Stimulated activated CD8-positive, alpha-beta memory T cell treated with anti-CD3 and anti-CD28 coated beads, Interleukin-4, amount 100 ng/mL, for 24 hours (primary cell): ENCODE measurements around the gene NAV2.

Experiments
- DNase-seq: peaks from one replicate; pipeline ENCODE4 v3.0.0-alpha.2; 2020; ENCODE audit warnings: low read depth

The NAV2 gene

DNA sequence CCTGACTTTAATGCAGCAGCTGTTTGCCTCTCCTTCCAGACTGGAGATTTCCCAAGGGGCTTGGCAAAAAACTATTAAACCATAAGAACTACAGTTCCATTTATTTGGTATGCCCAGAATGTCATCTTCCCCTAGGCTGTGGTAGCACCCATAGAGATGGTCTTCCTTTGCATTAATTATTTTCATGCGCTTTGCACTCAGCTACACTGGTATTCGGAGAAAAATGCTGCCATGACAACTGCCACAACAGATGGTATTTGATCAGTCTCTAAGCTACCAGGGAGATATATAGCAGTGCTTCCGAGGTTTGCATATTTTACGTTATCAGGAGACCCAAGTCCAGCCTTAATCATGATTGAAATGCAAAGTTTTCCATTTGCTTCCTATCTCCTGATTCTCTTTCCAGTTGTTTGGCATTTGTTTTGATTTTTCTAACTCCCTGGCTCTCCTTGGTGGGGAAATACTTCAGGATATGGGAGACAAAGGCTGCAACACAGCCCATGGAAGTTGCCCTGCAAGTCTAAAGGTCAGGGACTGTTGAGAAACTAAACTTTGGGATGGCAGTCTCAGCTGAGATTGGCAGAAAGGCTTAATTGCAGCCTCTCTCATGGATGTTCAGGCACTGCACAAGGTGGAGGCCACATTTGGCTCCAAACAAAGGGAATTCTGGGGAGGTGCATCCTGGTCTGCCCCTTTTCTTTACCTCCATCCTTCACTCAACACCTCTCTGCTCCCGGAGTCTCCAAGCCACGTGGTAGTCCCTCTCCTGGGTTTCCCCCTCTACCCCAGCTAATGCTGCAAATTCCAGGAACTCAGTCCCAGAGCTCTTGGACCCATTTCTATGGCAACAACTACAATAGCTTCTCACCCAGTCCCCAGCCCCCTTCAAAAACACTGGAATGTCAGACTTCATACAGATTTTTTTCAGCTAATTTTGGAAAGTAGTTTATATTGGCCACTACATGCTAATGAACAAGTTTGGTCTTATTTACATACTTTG is 151.8 kb downstream of the NAV2 start:
- no peak for DNase-seq

DNA sequence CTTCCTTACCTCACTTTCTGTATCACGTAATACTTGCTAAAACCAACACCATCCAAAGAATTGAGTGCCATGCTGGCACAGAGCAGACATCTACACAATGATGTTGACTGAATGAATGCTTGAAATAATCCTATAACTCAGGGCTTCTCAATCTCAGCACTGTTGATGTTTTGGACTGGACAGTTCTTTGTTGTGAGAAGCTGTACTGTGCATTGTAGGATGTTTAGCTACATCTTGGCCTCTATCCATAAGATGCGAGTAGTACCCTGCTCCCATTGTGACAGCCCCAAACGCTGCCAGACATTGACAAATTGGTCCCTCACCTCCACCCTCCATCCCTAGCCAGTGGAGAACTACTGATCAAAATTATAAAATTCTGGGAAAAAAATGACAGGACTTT is 153.4 kb downstream of the NAV2 start:
- DNase-seq: no peak

DNA sequence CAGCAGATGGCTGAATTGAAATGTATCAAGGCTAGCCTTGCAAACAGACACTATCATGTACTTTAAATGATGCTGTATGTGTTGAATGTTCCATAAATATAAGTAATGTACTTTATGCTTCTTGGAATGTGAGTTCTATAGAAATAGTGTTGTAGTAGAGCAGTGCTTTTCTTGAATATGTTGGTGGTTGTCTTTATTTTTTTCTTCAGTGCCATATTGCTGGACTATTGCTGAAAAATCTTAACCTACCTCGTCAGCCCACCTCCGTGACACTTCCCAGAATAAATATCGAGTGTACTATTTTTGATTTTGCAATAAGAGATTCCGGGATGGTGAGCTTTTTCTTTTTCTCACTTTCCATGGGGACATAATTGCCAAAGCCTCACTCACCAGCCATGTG is 153.9 kb downstream of the NAV2 start:
- no peak for DNase-seq

DNA sequence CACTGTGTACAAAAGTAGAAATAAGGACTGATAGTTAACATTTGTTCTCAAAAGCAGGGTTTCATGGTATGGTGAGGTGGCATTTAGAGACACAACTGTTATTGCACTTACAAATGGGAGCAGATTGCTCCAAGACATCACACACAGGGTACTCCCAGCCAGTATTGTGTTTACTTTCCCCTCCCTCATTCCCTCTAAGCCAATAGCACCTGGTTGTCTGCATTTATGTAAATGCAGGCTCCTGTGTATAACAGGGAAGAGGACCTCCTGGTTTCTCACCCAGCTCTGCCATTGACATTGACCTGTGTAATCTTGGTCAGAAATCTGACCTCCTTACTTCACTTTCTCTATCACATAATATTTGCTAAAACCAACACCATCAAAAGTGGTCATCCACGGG is 154.4 kb downstream of the NAV2 start:
- no peak for DNase-seq

DNA sequence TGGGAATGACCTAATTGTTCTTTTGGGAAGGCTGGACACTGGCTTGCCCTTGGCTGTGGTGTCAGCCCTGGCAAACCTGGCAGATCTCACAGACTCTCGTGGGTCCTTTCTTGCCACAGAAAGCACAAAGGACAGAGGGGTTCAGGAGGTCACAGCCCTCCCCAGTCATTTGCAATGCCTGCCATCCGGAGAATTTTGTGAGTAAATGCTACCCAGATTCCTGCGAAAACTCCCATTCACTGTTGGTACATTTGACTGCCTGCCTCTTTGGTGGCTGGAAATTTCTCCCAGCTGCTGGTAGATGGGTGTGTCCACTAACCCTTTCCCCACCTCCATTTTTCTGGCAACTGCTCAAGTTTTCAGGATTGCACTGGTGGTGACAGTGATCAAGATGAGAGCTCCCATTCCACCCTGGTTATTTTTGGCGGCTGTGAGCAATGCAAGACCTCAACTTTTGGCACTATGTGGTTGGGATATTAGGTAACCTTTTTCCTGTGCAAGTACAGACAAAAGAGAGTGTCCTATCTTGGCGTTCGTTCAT is 155.7 kb downstream of the NAV2 start:
- no peak for DNase-seq

DNA sequence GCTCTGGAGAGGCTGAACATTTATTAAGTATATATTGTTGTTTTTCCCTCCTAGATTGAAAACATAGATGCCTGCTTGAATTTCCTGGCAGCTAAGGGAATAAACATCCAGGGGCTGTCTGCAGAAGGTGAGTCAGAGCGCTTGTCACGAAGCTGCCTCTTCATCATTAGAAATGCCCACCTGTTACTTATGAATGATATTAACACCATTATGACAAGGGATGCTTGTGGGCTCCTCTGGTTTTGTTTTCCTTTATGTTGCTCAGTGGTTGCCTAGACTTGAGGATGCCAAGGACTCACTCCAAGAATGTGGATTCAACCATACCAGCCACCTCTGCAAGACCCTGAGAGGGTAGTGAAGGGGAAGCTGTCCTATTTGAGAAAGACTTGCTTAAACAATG is 156.2 kb downstream of the NAV2 start:
- DNase-seq: no peak

DNA sequence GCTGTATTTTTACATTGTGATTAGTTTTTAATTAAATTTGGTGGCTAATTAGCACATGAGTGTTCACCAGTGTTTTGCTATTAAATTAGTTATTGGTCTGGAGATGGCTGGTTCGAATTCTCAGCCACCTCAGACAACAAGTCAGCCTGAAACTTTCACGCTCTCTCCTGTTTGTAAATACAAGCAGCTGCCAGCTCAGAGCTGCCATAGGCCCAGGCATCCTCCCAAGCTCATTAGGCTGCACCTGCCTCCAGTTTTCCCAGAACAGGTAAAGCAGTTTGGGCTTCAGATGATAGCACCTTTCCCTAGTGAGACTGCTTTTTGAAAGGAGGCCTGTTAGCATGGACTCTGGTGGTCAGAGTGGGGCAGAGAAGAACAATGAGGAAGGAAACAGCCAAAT is 156.8 kb downstream of the NAV2 start:
- no peak for DNase-seq

DNA sequence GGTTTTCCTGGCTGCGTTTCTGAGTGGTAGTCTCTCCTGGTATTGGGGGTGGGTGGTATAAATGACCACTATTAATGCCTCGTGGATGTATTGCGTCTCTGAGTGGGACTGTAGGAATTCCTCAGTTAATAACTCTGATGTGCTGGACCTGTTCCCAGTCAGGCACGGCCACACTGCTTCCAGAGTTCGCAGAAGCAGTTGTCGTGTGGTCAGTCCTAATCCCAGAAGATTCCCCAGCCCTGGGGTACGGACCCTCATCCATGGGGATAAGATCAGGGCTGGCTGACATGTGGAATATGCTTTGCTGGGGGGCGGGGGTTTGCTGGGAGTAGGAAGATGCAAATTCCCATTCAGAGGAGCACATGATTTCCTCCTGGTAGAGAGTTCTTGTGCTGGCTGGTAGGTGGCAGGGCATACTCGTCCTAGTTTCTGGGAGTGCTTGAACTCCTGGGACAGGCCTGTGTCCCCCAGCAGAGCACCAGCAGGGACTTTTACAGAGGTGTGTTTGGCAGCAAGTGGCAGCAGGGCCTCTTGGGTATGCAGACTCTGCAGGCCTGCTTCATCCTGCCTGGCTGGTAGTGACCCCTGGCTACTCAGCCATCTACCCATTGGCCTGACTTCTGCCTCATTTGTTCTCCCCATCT is 157.4 kb downstream of the NAV2 start:
- no peak for DNase-seq

DNA sequence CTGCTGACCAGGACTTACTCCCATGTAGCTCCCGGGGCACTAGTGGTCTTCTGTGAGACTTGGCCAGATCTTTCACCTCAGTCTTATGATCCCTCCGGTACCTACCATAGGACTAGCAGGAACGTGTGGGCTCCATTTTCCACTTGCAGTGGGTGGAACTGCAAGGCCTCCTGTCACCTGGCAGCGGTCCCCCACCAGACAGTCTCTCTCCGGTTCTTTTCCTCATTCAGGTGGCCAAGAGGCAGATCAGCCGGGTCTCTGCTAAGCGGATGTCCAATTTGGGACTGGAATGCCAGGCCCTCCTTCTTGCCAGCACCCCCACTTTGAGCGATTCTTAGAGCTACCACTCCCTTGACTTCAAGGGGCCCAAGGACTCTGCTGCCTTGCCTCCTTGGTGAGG is 158.9 kb downstream of the NAV2 start:
- no peak for DNase-seq

DNA sequence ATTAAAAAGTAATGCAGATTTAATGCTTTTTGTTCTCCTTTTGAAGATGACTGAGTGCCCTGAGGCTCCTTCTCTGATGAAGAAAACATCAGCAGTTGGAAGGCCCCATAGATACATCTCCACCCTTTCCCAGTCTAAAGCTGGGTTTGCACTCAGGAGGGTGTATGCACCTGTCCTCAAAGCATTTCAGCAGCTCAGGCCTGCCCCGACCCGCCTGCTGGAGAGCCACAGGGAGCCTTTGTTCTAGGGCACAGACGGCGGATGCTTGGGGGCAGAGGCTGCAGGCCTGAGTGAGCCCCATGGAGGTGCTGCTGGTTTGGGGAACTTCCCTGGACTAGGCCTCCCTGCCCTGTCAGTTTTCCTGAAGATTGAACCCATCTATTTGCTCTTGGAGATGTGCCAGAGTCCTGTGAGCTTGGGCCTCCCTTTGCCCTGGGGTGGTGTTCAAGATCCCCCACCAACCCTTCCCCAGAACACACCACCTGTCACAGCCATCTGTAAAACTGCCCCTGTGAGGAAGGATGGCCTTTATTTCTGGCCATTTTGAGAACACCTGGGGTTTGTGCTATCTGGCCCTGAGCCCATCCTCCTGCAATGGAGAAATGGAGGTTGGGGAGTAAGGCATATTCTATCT is 160.0 kb downstream of the NAV2 start:
- no peak for DNase-seq

DNA sequence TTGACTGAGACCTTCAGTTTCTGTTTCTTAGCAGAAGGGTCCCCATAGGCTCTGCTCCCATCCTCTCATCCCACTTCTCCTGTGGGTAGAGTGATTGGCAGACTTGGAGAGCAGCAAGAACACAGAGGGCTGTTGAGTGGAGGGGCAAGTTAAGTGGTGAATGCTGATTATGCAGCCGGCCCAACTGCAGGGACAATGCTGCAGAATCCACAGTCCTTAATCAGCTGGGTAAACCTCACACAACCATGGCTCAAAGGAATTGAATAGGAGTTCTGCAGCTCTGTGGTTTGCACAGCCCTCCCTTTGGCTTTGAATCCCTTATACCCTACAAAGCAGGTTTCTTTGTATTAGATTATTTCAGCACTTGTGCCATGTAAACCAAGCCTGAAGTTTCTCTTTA is 161.1 kb downstream of the NAV2 start:
- DNase-seq: no peak

DNA sequence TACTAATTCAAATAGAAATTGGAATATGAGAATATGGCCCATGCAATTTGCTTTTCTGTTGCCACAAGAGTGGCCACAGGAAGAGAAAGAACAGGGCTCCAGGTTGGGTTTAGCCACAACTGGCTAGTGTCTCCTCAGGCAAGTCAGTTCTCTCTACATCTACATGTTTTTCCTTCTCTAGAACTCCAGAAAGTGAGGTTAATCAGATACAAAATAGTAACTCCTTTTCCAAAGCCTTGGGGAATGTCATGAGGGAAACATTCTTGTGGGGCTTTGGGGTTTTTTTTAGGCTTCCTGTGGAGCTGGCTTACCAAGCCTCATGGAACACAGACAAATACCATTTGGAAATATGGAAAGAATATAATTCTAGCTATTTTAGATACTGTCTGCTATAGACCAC is 161.6 kb downstream of the NAV2 start:
- DNase-seq: no peak

DNA sequence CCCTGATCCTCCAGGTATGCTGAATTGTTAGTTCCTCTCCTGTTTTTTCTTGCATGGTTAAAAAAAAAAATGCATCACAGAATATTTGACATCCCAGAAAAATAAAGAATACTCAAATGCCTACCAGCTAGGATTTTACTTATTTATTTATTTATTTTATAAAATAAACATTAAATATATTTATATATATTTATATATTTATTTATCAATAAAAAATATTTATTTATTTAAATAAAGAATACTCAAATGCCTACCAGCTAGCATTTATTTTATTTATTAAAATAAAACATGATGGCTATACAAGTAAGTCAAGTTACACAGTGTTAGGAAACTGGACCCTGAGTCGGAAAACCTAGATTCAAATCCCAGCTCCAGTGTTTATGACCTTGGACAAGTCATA is 164.1 kb downstream of the NAV2 start:
- DNase-seq: no peak

DNA sequence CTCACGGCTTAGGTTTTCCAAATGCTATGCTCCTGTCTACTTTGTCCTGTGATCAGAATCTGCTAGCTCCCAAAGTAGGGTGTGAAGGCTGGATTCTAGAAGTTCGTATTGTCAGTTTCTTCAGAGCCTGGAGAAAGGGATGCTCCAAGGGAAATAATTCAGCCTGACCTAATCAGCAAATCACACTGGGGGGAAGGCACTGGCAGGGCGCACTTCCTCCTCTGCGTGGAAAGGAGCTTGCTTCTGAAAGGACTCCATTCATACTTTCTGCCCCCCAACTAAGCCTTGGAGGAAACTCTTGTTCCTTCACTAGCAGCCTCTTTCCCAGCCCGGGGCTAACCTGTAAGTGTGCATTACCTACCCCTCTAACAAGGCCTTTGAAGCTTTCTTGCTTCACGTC is 165.9 kb downstream of the NAV2 start:
- DNase-seq: no peak

DNA sequence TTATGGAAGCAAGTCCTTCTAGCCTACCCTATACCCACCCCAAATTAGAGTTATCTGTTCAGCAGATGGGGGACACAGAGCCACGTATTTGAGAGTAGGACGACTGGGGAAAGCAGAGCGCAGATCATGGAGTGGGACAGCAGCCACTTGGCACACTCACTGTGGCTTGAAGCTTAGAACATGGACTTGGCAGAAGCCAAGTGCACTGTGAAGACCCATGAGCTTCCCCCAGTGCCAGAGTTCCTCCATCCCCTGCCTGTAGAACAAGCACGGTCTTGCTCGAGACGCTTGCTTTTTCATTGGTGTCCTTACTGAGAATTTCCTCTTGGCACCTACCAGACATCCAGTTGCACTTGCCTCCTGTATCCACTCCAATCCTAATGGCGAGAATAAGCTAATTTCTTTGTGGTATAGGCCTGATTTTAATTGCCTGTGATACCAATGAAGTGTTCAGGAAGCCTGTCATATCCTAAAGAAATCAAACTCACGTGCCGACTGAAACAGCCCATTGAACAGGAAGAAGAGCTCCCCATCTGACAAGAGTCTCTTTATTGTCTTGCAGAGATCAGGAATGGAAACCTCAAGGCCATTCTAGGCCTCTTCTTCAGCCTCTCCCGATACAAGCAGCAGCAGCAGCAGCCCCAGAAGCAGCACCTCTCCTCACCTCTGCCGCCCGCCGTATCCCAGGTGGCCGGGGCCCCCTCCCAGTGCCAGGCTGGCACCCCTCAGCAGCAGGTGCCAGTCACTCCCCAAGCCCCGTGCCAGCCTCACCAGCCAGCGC is 166.9 kb downstream of the NAV2 start:
- no peak for DNase-seq

DNA sequence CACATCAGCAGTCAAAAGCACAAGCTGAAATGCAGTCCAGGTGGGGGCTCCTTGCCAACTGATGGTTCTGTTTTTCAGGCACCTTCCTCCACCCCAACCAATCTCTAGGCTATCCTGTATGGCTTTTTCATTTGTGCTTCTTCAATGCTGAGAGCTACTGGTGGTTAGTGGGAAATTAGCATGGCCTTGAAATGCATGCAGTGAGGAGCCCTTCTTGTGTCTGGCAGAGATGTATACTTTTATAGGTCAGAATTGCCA is 167.4 kb downstream of the NAV2 start:
- DNase-seq: no peak

DNA sequence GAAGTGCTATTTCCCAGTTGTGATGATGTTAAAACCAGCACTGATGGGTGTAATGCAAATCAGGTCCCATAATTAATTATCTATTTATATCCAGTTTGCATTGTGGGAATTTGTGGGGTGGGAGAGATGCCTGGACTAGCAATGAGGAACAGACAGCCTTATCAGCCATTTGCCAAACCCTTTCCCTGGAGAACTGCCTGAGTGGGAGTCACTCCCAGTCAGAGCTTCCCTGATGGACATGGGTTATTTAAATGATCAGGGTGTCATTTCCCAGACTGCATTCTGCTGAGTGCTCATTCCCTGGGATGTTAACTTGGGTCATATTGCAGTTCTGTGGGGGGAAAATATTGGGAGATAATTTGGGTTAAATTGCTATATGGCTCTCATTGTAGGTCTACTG is 168.5 kb downstream of the NAV2 start:
- no peak for DNase-seq

DNA sequence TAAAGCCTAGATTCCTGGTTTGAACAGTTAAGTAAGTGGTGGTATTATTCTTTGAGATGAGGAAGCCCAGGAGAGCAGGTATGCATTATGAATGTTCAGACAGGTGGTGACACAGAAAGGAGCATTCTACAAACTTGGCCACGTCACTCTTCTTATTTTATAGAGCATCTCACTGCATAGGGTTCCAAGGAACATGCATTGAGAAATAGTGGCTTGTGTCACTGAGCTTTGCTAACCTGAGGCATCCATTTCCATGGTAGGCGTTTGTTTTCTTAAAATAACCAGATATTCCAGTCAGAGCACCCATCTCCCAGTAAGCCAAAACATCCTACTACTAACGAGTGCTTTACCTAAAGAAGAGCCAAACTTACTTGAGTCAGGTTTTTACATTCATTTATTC is 169.7 kb downstream of the NAV2 start:
- no peak for DNase-seq

DNA sequence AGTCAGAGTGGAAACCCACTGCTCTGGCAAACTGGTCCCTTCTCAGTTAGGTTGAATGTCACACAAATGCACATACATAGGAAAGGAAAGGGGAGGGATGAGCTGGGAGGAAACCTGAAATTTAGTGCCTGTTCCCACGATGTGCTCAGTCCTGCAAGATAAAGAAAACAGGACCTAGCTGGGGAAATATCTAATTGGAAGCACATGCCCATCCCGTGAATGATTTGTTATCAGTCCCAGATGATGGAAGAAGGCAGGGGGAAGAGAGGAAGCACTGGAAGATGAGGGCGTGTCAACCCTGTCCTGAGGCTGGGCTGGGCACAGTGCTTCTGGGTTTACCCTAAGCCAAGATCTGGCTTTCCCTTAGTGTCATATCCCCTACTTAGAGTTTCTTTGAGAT is 173.9 kb downstream of the NAV2 start:
- no peak for DNase-seq

DNA sequence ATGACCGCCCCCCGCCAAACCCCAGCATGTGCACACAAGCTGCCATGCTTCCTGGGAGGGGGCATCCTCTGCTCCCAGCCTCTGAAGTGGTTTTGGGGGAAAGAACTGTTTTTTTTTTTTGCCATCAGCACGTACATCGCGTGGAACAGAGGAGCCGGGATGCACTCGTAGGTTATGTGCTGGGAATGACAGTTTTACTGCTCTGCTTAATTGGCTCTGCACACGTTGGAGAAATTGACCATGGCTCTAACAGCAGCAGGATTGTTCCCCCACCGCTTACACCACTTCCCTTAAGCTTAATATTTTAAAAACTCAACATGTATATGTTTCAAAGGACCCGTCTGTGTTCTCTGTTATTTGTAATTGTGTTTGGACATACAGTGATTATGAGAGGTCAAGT is 175.2 kb downstream of the NAV2 start:
- DNase-seq: no peak

DNA sequence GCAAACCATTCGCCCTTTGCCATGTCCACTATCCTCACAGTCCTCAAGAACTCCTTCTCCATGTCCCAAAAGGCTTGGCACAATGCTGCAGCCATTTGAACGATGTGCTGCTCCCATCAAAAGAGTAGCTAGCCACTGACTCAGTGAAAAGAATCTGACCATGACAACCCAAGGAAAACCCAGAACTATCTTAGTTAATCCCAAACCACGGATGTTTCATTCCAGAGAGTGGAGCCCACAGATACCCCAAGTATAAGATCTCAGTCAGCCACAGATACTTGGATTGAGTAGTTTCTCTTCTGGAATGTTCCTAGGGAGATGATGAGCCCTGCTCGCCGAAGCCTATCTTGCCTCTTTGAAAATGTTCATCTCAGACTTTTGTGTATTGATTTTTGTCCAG is 176.9 kb downstream of the NAV2 start:
- no peak for DNase-seq

DNA sequence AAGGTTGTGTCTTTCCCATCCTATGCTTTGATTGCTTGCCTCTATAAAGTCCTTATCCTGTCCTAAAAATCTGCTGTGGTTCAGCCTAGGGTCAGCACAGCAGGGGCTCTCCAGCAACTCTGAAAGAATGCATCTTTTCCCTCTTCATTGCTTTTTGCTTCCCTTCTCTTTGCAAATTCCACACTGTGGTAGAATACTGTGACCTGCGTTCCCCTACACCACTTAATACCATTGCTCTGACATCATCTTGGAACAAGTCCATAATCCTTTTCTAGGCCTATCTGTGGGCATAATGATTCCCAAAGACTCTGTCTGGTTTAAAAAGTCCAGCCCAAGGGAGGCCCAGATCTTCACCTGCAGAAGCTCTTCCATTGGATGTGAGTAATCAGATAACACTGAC is 177.7 kb downstream of the NAV2 start:
- no peak for DNase-seq
